NT2/D1 (cell line): Measurements from ENCODE around the gene DTD1.

Experiments used
- SUZ12 ChIP-seq: IDR thresholded peaks from 2 replicates; pipeline ENCODE4 v1.6.1; 2011; ENCODE audit not compliant: insufficient read length, insufficient read depth; ENCODE audit errors: extremely low read depth
- YY1 ChIP-seq: IDR thresholded peaks from 2 replicates; pipeline ENCODE4 v1.6.1; 2011; ENCODE audit not compliant: insufficient read length, insufficient read depth
- ZNF274 ChIP-seq: IDR thresholded peaks from 2 replicates; pipeline ENCODE4 v1.6.1; 2011; ENCODE audit warnings: mild to moderate bottlenecking, low read depth, low read length

- TF ChIP-seq ZNF274 (no peak), YY1 (no peak), SUZ12 (no peak)
These were observed 141.0 kb downstream of the DTD1 start for GRCh38 chr20:18728870-18729224.
